Gastroesophageal sphincter (tissue), 3 donors: ENCODE results near the gene MAPK8.

Experiments
- EP300 ChIP-seq: sonication (generic); formaldehyde crosslinking; IDR thresholded peaks from one replicate; pipeline ENCODE4 v1.6.1; 2017; ENCODE audit warnings: antibody characterized with exemption, mild to moderate bottlenecking
- POLR2AphosphoS5 ChIP-seq: sonication (generic); formaldehyde crosslinking; IDR thresholded peaks from one replicate; pipeline ENCODE4 v1.6.1; 2017; ENCODE audit warnings: antibody characterized with exemption
- TF ChIP-seq, protein P1 (sequence below), 4 experiments: fragments of 200-600 bp in 2 of 4; fragments of 450-650 bp in 2 of 4; sonication (generic) in 1 of 4; IDR thresholded peaks; one replicate each; pipeline ENCODE4 v1.5.1; 2017 to 2019; ENCODE audit warnings: antibody characterized with exemption in 4 of 4, mild to moderate bottlenecking in 2 of 4, moderate library complexity in 2 of 4

- TF ChIP-seq EP300 (no peak), POLR2AphosphoS5 (no peak)
- TF ChIP-seq, protein P1, sequence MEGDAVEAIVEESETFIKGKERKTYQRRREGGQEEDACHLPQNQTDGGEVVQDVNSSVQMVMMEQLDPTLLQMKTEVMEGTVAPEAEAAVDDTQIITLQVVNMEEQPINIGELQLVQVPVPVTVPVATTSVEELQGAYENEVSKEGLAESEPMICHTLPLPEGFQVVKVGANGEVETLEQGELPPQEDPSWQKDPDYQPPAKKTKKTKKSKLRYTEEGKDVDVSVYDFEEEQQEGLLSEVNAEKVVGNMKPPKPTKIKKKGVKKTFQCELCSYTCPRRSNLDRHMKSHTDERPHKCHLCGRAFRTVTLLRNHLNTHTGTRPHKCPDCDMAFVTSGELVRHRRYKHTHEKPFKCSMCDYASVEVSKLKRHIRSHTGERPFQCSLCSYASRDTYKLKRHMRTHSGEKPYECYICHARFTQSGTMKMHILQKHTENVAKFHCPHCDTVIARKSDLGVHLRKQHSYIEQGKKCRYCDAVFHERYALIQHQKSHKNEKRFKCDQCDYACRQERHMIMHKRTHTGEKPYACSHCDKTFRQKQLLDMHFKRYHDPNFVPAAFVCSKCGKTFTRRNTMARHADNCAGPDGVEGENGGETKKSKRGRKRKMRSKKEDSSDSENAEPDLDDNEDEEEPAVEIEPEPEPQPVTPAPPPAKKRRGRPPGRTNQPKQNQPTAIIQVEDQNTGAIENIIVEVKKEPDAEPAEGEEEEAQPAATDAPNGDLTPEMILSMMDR (IDR thresholded peaks at IDR 0.05), result no peak
These were observed 171.1 kb downstream of the MAPK8 start for GRCh38 chr10:48477616-48478015.
